ENCODE results near the gene LRRC8D. TPM values are rescaled to one million over a fixed set of nuclear protein-coding genes. Genes with fewer than 3 reads are reported as not detected.

LRRC8D gene
- total RNA-seq, 1 donor from 2014 or later: 17.0 TPM

DNA sequence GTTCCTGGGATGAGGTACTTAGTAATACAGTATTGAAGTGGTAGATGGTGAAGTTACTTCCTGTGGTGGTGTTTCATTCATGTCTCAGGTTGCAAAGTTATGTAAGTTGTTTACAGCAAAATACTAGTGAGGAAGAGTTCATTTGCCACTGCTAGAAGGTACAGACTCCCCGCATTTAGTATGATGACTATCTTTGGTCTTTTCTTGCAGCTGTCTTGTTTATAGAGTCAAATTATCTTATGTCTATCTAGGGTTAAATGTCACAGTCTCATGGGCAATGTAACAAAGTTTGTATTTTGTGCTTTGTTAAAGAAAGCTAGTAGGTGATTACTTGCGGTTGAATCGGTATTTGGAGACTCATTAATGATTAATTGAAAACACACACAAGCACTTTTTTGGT, 50.2 kb downstream of the LRRC8D start:
- H3K9me3 ChIP-seq: no peaks in the 10 kb centered on the region
- H3K27me3 ChIP-seq: no peaks in the 10 kb centered on the region
- no peak overlapping the region for H3K27ac ChIP-seq
- TF ChIP-seq, protein P1, sequence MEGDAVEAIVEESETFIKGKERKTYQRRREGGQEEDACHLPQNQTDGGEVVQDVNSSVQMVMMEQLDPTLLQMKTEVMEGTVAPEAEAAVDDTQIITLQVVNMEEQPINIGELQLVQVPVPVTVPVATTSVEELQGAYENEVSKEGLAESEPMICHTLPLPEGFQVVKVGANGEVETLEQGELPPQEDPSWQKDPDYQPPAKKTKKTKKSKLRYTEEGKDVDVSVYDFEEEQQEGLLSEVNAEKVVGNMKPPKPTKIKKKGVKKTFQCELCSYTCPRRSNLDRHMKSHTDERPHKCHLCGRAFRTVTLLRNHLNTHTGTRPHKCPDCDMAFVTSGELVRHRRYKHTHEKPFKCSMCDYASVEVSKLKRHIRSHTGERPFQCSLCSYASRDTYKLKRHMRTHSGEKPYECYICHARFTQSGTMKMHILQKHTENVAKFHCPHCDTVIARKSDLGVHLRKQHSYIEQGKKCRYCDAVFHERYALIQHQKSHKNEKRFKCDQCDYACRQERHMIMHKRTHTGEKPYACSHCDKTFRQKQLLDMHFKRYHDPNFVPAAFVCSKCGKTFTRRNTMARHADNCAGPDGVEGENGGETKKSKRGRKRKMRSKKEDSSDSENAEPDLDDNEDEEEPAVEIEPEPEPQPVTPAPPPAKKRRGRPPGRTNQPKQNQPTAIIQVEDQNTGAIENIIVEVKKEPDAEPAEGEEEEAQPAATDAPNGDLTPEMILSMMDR (IDR thresholded peaks at IDR 0.05): no peak
- no peak overlapping the region for H3K4me3 ChIP-seq
- intact Hi-C loops (cut with DNase I): no loop called here
- ATAC-seq: no peak
- H3K36me3 ChIP-seq: no peaks in the 10 kb centered on the region
- H3K4me1 ChIP-seq: no peaks in the 10 kb centered on the region
- DNase-seq: no peak

DNA sequence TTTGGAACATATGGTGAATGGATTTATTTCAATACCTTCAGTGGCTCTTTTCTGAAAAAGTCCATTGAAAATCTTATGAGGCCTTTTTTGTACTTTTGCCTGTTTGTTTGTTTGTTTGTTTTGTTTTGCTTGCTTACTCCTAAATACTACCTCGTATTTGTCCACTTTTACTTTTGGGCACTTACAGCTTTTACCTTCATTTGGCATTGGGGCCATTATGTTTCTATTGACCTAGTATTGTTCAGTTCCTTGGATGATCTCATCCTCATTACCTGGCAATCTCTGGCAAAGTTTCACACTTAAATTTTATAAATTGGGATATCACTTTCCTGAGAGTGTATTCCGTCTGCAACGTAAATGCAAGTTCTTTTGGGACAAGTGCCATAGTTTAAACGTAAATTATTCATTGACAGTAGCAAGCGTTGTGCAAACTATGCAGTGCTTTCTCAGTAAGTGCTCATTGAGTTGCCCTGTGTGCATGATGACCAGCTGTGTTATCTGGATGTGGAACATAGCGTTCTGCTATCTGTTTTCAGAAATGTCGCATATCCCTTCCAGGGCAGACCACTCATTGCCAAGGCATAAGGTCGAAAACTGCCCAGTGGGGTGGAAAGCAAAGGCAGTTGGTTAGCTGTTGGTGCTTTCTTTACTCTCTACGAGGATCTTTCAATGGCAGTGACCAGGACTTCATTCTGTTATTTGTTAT, 51.1 kb downstream of the LRRC8D start:
- intact Hi-C loops (cut with DNase I): no loop called here
- TF ChIP-seq, protein P1 (IDR thresholded peaks at IDR 0.05): no peak
- no peaks in the 10 kb centered on the region for H3K9me3 ChIP-seq
- no peaks in the 10 kb centered on the region for H3K4me1 ChIP-seq
- ATAC-seq (peak; percentile 21), DNase-seq (no peak)
- H3K27me3 ChIP-seq: no peaks in the 10 kb centered on the region
- H3K4me3 ChIP-seq: no peak overlapping the region
- no peaks in the 10 kb centered on the region for H3K36me3 ChIP-seq
- no peak overlapping the region for H3K27ac ChIP-seq

DNA sequence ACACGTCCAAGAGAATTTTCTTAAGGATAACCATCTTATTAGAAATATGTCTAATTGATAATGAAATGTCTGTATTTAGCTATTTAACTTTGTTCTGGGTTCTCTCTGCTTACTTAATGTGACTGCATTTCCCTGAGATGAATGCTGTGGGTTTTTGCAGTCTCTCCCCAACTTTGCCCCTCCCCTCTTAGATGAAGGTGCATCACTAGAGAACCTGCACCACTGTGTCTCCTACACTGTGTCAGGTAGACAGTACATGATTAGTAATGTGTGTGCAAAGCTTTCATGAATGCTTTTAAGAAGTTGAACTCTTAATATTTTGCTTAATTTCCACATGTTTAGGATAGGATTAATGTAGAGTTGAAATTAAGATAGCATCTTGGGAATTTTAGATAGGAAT, 51.7 kb downstream of the LRRC8D start:
- ATAC-seq (no peak), DNase-seq (no peak)
- Histone ChIP-seq H3K27ac (no peak overlapping the region), H3K27me3 (no peaks in the 10 kb centered on the region), H3K4me1 (no peaks in the 10 kb centered on the region), H3K9me3 (no peaks in the 10 kb centered on the region), H3K4me3 (no peak overlapping the region), H3K36me3 (no peaks in the 10 kb centered on the region)
- TF ChIP-seq, protein P1 (IDR thresholded peaks at IDR 0.05): no peak
- intact Hi-C loops (cut with DNase I): no loop called here

DNA sequence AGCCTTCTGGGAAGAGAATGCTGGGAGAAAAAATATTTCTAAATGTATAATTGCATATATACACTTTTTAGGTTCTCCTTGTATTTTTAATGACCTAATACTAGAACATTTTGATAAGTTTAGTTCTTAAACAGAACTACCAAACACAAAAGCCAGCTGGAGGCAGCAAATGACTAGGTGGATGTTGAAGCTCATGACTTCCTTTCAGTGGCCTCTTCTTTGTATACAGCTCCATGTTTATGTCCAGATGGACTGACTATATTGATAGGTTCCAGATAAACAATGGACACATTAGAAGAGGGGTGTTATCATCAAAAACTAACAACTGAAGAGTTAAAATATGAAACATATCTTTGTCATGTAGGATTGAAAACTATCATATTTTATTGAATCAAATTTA, 52.5 kb downstream of the LRRC8D start:
- Histone ChIP-seq H3K36me3 (no peaks in the 10 kb centered on the region), H3K4me1 (no peaks in the 10 kb centered on the region), H3K27ac (no peak overlapping the region), H3K9me3 (no peaks in the 10 kb centered on the region), H3K27me3 (no peaks in the 10 kb centered on the region), H3K4me3 (no peak overlapping the region)
- intact Hi-C loops (cut with DNase I): no loop called here
- TF ChIP-seq, protein P1 (IDR thresholded peaks at IDR 0.05): no peak
- no peak for ATAC-seq
- no peak for DNase-seq

DNA sequence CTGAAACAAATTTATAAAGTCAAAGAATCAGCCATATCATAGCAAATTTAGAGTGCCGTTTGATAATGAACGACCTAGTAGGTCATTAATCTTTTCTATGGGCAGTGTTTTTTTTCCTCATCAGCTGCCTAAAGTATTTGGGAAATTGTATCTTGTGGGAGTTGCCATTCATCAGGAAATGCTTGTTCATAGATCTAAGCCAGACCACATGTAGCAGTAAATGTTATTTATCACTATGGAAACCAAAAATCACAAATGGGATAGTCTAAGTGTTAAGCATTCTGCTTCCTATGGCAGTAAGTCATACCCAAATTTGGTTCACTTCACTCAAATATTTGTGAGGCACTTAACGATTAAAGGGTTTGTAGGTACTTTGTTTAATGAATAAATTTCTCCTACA, 52.9 kb downstream of the LRRC8D start:
- no peak for DNase-seq
- no peaks in the 10 kb centered on the region for H3K27me3 ChIP-seq

More for the DNA sequence above, 52.9 kb downstream of the LRRC8D start:
- no peak overlapping the region for H3K27ac ChIP-seq
- no peaks in the 10 kb centered on the region for H3K9me3 ChIP-seq
- H3K36me3 ChIP-seq: no peaks in the 10 kb centered on the region
- no peaks in the 10 kb centered on the region for H3K4me1 ChIP-seq
- TF ChIP-seq, protein P1 (IDR thresholded peaks at IDR 0.05): no peak
- intact Hi-C loops (cut with DNase I): no loop called here
- H3K4me3 ChIP-seq: no peak overlapping the region
- no peak for ATAC-seq

Data from upper lobe of right lung (tissue), 1 donor.